ENCODE data around the gene AHNAK.

AHNAK gene

DNA sequence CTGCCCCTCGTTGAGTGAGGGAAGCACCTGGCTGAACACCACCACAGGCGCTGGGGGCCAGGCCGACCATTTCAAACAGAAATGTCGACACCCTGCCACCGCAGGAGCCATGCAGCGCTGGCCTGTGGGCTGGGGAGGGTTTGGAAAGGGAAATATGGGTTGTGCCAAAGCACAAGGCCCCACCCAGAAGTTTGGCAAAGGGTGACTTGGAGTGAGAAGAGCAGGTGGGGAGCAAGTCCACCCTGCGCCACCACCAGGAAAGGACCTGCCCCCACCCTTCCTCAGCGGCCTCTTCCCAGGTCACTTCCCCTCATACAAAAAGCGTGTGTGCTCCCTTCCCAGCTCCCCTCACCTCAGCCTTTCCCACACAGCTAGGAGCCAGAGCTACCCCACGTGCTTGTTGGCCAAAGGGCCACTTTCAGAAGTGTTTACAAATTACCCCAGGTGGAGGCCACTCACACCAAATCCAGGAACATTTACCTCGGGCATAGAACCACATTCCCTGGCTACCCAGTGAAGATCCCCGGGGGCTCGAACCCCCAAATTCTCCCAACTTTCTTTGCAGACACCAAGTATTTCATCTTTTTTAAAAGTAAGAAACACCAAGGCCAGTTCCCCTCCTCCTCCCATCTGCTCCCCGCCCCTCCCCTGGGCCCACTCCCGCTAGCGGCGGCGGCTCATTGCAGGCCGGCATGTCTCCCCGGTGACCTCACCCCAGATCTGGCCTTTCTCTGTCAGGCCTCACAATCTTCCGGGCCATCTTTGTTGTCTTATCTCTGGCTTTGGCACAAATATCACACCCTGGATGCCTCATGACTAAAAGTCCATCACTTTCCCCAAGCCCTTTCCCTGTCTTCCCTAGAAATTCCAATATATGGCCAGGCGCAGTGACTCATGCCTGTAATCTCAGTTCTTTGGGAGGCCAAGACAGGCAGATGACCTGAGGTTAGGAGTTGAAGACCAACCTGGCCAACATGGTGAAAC is 148.3 kb downstream of the AHNAK start:
- Histone ChIP-seq H4K20me1 (ENCODE audit: low read depth, low read length) (no peaks in the 10 kb centered on the region), H3F3A (ENCODE audit: insufficient read depth) (no peaks in the 10 kb centered on the region), H3K27ac (ENCODE audit: low read depth, low read length) (no peak overlapping the region), H3K4me3 (ENCODE audit: insufficient read depth, low read length, poor library complexity, severe bottlenecking) (no peak overlapping the region), H3K27me3 (ENCODE audit: low read length) (no peaks in the 10 kb centered on the region), H3K9me3 (ENCODE audit: insufficient read depth, low read length) (no peaks in the 10 kb centered on the region), H3K9ac (ENCODE audit: low read length) (no peak overlapping the region), H3K9me2 (replicated peaks; ENCODE audit: insufficient read depth, low read length) (no peaks in the 10 kb centered on the region), H2AFZ (ENCODE audit: low read depth, low read length, severe bottlenecking) (no peak overlapping the region), H3K4me2 (ENCODE audit: low read depth, low read length, poor library complexity, severe bottlenecking) (no peak overlapping the region), H3K36me3 (ENCODE audit: low read length) (no peaks in the 10 kb centered on the region), H3K79me2 (ENCODE audit: insufficient read depth, low read length) (no peaks in the 10 kb centered on the region)
- no peak for TF ChIP-seq EZH2phosphoT487 (conservative IDR thresholded peaks at IDR 0.05; ENCODE audit: low read length)
- TF ChIP-seq, protein P1, sequence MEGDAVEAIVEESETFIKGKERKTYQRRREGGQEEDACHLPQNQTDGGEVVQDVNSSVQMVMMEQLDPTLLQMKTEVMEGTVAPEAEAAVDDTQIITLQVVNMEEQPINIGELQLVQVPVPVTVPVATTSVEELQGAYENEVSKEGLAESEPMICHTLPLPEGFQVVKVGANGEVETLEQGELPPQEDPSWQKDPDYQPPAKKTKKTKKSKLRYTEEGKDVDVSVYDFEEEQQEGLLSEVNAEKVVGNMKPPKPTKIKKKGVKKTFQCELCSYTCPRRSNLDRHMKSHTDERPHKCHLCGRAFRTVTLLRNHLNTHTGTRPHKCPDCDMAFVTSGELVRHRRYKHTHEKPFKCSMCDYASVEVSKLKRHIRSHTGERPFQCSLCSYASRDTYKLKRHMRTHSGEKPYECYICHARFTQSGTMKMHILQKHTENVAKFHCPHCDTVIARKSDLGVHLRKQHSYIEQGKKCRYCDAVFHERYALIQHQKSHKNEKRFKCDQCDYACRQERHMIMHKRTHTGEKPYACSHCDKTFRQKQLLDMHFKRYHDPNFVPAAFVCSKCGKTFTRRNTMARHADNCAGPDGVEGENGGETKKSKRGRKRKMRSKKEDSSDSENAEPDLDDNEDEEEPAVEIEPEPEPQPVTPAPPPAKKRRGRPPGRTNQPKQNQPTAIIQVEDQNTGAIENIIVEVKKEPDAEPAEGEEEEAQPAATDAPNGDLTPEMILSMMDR (IDR thresholded peaks at IDR 0.05; ENCODE audit: insufficient read depth, low read length, poor library complexity, severe bottlenecking): no peak

DNA sequence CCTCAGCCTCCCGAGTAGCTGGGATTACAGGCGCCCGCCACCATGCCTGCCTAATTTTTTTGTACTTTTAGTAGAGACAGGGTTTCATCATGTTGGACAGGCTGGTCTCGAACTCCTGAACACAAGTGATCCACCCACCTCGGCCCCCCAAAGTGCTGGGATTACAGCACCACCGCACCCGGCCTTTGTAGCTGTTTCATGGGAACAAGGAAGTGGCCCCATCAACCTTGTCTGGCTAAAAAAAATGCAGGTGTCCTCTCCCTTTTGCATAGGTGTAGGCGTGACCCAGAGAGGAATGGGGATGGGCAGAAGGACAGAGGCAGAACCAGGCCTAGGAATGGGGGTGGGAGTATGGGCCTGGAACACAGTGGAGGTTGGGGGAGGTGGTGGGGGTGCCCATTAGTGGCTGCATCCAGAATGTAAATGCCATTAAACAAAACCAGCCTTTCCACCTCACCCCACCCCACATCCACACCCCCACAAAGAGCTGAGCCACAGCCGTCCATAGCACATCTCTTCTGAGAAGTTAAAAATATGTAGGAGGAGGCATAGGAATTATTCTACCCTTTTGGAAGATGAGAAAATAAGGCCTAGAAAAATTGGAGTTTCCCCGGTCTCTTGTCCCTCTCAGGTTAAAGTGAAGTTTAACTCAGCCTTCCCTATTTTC is 150.6 kb downstream of the AHNAK start:
- Histone ChIP-seq H3K27ac (ENCODE audit: low read depth, low read length) (no peak overlapping the region), H3F3A (ENCODE audit: insufficient read depth) (no peaks in the 10 kb centered on the region), H3K4me2 (ENCODE audit: low read depth, low read length, poor library complexity, severe bottlenecking) (no peak overlapping the region), H3K36me3 (ENCODE audit: low read length) (no peaks in the 10 kb centered on the region), H3K27me3 (ENCODE audit: low read length) (no peaks in the 10 kb centered on the region), H3K4me3 (ENCODE audit: insufficient read depth, low read length, poor library complexity, severe bottlenecking) (no peak overlapping the region), H4K20me1 (ENCODE audit: low read depth, low read length) (no peaks in the 10 kb centered on the region), H2AFZ (ENCODE audit: low read depth, low read length, severe bottlenecking) (no peak overlapping the region), H3K79me2 (ENCODE audit: insufficient read depth, low read length) (no peaks in the 10 kb centered on the region), H3K9ac (ENCODE audit: low read length) (no peak overlapping the region), H3K9me3 (ENCODE audit: insufficient read depth, low read length) (no peaks in the 10 kb centered on the region), H3K9me2 (replicated peaks; ENCODE audit: insufficient read depth, low read length) (no peaks in the 10 kb centered on the region)
- TF ChIP-seq, protein P1 (IDR thresholded peaks at IDR 0.05; ENCODE audit: insufficient read depth, low read length, poor library complexity, severe bottlenecking): no peak
- no peak for TF ChIP-seq EZH2phosphoT487 (conservative IDR thresholded peaks at IDR 0.05; ENCODE audit: low read length)

DNA sequence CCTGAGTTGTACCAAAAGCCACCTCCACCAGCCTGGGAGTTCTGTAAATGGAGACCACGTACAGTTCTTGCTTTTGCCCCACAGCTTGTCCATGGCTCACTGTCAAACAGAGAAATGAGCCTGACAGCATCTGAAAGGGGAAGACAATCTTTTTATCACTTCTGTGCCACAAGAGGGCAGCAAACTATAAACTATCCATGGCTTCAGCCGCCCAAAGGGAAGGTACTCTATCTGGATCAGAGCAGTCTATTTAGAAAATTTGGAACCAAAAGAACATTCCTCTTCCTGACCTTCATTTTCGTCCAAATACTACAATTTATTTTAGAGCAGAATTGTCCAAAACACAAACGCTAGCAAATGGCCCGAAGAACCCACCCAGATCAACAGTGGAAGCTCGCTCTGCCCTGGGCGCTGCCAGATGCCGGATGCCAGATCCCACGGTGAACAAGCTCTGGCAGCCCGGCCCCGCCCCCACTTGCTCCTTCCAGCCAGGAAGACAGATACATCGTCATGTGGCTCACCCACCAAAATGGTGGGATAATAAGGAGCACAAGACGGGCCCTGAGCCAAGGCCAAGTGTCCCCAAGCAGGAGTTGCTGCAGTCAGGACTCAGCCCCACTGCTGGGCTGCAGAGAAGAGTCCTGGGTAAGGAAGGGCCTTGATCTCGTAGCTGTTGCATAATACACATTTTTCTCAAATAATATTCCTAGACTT is 151.6 kb downstream of the AHNAK start:
- TF ChIP-seq, protein P1 (IDR thresholded peaks at IDR 0.05; ENCODE audit: insufficient read depth, low read length, poor library complexity, severe bottlenecking): peak; percentile 75
- no peak for TF ChIP-seq EZH2phosphoT487 (conservative IDR thresholded peaks at IDR 0.05; ENCODE audit: low read length)
- Histone ChIP-seq H3K4me2 (ENCODE audit: low read depth, low read length, poor library complexity, severe bottlenecking) (no peak overlapping the region), H3K9ac (ENCODE audit: low read length) (no peak overlapping the region), H4K20me1 (ENCODE audit: low read depth, low read length) (no peaks in the 10 kb centered on the region), H3K9me2 (replicated peaks; ENCODE audit: insufficient read depth, low read length) (no peaks in the 10 kb centered on the region), H3K36me3 (ENCODE audit: low read length) (no peaks in the 10 kb centered on the region), H3K4me3 (ENCODE audit: insufficient read depth, low read length, poor library complexity, severe bottlenecking) (no peak overlapping the region), H3F3A (ENCODE audit: insufficient read depth) (no peaks in the 10 kb centered on the region), H2AFZ (ENCODE audit: low read depth, low read length, severe bottlenecking) (no peak overlapping the region), H3K27me3 (ENCODE audit: low read length) (no peaks in the 10 kb centered on the region), H3K27ac (ENCODE audit: low read depth, low read length) (no peak overlapping the region), H3K79me2 (ENCODE audit: insufficient read depth, low read length) (no peaks in the 10 kb centered on the region), H3K9me3 (ENCODE audit: insufficient read depth, low read length) (no peaks in the 10 kb centered on the region)
